ENCODE measurements around the gene FBLN1. TPM values are rescaled to one million over a fixed set of nuclear protein-coding genes. Genes with fewer than 3 reads are reported as not detected.

FBLN1 gene
- total RNA-seq, 1 experiment from 2014 or later, result 85.4 TPM

- in situ Hi-C loops (cut with HindIII; ENCODE audit: low pct_unique_long_range_greater_than_20kb, low sequenced_read_pairs), result no loop called here
These were observed 69.8 kb downstream of the FBLN1 start for GRCh38 chr22:45572444-45572843.

DNA sequence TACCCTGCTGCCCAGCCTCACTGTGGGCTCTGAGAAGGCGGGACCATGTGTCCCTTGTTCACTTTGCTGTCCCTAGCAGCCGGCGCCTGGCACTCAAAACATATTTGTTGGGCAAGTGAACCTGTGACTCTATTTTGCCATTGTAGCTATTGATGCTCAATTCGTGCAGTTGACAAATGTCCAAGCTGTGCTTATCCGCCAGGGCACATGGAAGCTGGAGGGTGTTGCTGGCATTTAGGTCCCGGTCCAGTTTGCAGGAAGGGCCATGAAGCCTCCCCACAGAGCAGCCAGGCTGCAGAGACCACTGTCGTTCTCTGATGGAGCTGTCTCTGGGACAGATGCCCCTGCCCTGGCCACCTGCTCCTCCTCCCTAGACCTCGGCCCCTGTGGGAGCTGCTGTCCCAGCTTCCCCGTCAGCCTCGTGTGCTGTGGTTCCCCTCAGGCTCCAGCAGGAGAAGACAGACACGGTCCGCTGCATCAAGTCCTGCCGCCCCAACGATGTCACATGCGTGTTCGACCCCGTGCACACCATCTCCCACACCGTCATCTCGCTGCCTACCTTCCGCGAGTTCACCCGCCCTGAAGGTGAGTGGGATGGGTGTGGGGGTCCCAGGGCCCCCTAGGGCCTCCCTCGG lies 71.5 kb downstream of the FBLN1 start:
- in situ Hi-C loops (cut with HindIII; ENCODE audit: low pct_unique_long_range_greater_than_20kb, low sequenced_read_pairs), result no loop called here
- DNase-seq (ENCODE audit: low read depth), result no peak

More at GRCh38 chr22:45572444-45572843, 69.8 kb downstream of the FBLN1 start:
- no peak for DNase-seq (ENCODE audit: low read depth)

- DNase-seq (ENCODE audit: low read depth), result no peak
- in situ Hi-C loops (cut with HindIII; ENCODE audit: low pct_unique_long_range_greater_than_20kb, low sequenced_read_pairs), result no loop called here
These were observed 72.5 kb downstream of the FBLN1 start for GRCh38 chr22:45575173-45575572.

DNA sequence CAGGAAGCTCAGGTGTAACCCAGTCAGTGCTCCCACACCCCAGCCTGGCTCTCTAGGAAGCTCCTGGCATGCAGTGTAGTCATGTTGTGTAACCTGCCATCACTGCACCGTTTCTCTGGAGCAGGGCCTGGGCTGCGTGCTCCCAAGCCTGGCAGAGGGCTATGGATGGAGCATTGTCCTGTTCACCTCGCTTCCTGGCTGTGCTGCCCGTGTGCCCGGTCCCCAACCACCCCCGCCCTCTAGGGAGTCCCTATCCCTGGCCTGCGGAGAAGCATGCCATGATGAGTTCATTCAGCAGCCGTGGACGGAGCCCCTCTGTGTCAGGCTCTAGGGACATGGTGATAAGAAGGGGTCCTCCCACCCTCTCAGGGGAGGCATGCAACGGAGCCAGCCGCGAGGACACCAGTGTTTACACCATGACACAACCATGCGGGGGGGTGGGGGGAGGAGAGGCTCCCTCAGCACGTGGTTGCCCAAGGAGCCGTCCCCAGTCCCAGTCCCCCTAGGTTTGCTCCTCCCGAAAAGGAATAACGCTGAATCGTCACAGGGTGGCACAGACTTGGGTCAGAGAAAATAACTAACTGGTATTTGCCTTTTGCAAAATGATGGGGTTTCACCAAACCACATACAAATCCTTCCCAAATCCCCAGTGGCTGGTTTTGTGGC lies 73.1 kb downstream of the FBLN1 start:
- DNase-seq (ENCODE audit: low read depth), result no peak
- in situ Hi-C loops (cut with HindIII; ENCODE audit: low pct_unique_long_range_greater_than_20kb, low sequenced_read_pairs), result no loop called here

DNA sequence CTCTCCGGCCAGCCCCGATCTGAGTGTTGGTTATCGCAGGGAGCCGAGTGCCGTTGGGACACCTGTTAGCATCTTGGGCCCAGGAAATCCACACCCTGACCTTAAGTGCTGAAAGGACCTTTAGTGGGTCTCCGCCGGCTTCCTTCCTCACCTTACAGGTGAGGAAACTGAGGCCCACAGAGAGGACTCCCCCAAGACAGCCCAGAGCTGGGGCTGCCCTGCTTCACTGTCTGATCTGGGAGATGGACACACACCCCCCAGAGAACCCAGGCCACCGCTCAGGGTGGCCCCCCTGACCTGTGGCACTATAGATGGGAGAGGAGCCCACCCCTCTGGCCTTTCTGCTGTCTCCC lies 73.6 kb downstream of the FBLN1 start:
- in situ Hi-C loops (cut with HindIII; ENCODE audit: low pct_unique_long_range_greater_than_20kb, low sequenced_read_pairs), result no loop called here
- DNase-seq (ENCODE audit: low read depth), result no peak

GRCh38 chr22:45576730-45577464 lies 74.2 kb downstream of the FBLN1 start:
- no peak for DNase-seq (ENCODE audit: low read depth)
- in situ Hi-C loops (cut with HindIII; ENCODE audit: low pct_unique_long_range_greater_than_20kb, low sequenced_read_pairs), result no loop called here

DNA sequence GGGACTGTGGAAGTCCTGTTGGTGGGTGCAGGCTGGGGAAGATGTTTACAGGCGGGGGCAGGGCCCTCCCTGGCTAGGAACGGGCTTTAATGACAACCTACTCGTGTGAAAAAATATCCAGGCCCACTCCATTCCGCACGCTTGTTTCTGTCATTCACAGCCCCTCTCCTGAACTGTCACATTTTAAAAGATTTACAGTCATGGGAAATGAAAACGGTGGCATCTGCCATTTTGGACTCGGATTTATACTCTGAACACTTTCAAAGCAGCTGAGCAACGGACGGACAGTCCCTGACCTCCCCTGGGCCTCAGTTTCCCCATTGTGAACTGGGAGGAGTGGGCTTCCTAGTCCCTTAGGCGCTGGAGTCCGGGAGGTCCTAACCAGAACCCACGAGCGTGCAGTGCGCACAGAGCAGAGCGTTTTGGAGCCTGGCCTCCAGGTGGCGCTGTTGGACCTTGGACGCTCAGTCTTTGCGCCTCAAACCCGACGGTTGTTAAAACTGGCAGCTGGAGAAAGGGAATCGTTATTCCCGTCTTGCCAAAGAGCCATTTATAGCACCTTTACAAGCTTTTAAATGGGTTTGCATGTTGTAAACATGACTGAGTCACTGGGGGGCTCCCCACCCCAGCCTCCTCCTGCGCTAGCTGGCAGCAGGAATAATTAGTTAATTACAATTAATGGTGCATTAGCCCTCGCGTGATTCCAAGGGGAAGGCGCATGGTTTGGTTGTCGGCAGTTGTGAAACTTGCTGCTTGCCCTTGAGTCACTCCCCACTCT lies 75.3 kb downstream of the FBLN1 start:
- DNase-seq (ENCODE audit: low read depth), result peak; percentile 78
- in situ Hi-C loops (cut with HindIII; ENCODE audit: low pct_unique_long_range_greater_than_20kb, low sequenced_read_pairs), result no loop called here

GRCh38 chr22:45578524-45579147 lies 76.0 kb downstream of the FBLN1 start:
- no peak for DNase-seq (ENCODE audit: low read depth)
- in situ Hi-C loops (cut with HindIII; ENCODE audit: low pct_unique_long_range_greater_than_20kb, low sequenced_read_pairs), result no loop called here

DNA sequence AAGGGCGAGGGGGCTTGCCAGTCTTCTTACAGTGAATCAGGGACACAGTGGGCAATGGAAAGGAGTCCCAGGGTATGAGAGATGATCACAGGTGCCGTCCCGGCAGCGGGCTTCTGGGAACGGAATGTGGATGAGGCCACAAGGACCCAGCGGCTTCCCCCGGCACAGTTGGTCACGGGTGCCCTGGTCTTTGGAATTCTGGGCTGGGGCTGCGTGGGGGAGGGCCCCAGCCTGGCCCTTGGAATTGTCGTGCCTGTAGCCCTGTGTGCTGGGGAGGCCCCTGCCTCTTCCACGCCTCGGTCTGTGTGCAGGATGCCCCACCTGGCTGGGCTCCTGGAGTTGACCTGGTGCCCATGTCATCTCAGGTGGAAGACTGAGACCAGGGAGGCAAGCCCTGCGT lies 76.6 kb downstream of the FBLN1 start:
- in situ Hi-C loops (cut with HindIII; ENCODE audit: low pct_unique_long_range_greater_than_20kb, low sequenced_read_pairs), result no loop called here
- no peak for DNase-seq (ENCODE audit: low read depth)

DNA sequence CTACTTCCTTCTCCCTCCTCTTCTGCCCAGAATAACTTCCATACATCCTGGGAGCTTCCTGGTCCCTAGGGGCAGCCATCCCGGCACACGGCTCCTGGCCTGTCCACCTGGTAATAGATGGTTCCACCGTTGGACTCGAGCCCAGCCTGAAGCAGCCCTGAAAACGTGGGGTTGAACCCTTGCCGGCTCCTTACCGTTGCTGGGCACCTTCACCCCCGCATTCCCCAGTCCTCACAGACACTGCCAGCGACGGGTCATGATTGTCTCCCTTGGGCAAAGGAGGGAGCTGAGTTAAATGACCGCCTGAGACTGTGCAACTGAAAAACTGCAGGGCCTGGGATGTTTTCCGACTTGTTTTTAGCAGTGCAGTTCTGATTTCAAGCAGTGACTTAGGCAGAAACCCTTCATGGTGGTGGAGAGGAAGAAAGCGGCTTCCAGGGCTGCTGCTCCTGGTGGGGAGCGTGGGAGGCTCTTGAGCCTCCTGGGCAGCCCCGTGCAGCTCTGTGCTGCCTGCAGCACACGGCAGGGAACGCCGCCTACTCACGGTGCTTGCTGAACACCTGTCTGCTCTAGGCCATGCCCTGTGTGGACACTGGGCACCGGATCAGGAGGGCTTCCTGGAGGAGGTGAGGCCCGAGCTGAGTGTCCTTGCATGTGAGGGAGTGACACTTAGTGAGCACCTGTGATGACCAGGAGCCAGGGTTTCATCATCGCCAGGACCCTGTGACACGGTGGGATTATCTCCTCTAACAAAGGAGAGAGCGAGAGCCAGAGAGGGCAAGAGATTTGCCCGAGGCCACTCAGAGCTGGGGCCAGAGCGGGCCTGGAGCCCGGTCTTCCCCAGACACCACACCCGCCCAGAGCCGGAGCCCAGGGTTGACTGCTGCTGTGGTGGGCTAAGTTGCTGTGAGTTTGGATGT lies 77.4 kb downstream of the FBLN1 start:
- DNase-seq (ENCODE audit: low read depth), result no peak
- in situ Hi-C loops (cut with HindIII; ENCODE audit: low pct_unique_long_range_greater_than_20kb, low sequenced_read_pairs), result no loop called here

DNA sequence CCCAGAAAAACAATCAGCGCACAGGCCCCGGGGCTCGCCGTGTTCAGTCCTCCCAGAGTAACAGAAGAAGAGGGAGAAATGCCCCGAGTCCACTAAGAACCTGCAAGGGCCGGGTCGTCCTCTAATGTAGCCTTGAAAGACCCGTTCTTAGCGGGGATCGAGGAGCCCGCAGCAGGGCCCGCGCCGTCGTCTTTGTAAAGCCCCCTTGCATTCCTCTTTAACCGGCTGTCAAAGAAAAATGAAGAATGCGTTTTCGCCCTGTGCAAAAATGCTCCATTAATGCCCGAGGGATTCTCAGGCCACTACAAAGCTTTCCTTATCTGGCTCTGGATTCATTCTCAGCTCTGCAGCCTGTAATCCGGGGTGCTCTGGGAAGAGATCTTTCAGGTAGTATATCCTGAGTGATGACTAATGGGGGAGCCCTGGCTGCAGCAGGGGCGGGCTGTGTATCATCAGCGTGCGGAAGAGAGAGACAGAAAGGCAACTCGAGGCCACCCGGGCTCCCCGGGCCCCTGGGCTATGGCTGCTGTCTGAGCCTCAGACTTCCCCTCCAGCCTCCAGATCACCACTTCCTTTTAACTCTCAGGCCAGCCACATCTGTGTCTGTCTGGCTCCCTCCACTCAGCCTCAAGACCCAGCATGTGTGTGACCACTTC lies 78.2 kb downstream of the FBLN1 start:
- no peak for DNase-seq (ENCODE audit: low read depth)

DNA sequence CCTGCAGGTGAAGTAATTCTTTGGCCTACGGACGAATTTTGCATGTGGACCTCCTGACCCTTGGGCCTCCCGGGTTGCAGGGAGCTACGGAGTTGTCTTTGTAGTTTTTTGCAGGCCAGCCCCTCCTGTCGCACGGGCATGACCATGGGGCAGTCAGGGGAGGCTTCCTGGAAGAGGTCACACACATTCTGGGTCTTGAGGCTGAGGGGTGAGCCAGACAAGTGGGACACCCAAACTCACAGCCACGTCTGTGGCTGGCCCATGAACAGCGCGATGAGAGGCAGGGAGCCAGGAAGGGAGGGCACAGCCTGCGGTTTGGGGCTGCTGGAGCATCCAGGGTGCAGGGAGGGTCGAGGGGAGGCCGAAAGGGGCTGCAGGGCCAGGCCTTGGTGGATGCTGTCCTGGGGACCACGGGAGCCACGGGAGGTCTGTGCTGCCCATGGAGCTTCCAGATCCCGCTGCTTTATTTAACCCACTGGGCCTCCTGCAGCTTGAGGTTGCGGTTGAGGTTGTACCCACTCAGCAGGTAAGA lies 78.9 kb downstream of the FBLN1 start:
- in situ Hi-C loops (cut with HindIII; ENCODE audit: low pct_unique_long_range_greater_than_20kb, low sequenced_read_pairs), result no loop called here
- no peak for DNase-seq (ENCODE audit: low read depth)

More for the DNA sequence above, 78.2 kb downstream of the FBLN1 start:
- in situ Hi-C loops (cut with HindIII; ENCODE audit: low pct_unique_long_range_greater_than_20kb, low sequenced_read_pairs), result no loop called here

GRCh38 chr22:45582236-45582954 lies 79.7 kb downstream of the FBLN1 start:
- in situ Hi-C loops (cut with HindIII; ENCODE audit: low pct_unique_long_range_greater_than_20kb, low sequenced_read_pairs), result no loop called here
- no peak for DNase-seq (ENCODE audit: low read depth)

DNA sequence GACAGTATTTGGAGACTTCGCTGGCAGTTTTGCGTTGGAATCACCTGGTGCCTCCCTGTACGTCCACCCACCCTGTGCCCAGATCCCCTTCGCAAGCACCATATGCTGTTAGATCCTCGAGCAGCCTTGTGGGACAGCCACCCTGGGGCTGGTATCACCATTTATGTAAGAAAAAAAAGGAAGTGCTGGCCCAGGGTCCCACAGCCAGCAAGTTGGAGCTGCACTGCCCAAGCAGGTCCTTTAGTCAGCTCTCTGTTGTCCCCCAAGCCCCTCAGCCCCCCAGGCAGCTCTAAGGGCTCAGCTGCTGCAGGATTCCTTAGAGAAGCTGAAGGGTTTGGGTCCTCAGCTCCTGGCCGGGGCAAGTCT lies 80.3 kb downstream of the FBLN1 start:
- in situ Hi-C loops (cut with HindIII; ENCODE audit: low pct_unique_long_range_greater_than_20kb, low sequenced_read_pairs), result no loop called here
- no peak for DNase-seq (ENCODE audit: low read depth)

- DNase-seq (ENCODE audit: low read depth), result no peak
- in situ Hi-C loops (cut with HindIII; ENCODE audit: low pct_unique_long_range_greater_than_20kb, low sequenced_read_pairs), result no loop called here
These were observed 80.8 kb downstream of the FBLN1 start for GRCh38 chr22:45583504-45583903.

GRCh38 chr22:45584121-45584570 lies 81.5 kb downstream of the FBLN1 start:
- no peak for DNase-seq (ENCODE audit: low read depth)
- in situ Hi-C loops (cut with HindIII; ENCODE audit: low pct_unique_long_range_greater_than_20kb, low sequenced_read_pairs), result no loop called here
